Cardiac fibroblast (primary cell): Measurements from ENCODE around the gene HINT2.

Source experiments
- DNase-seq, 2 donors: peaks; one replicate each; pipeline versions ENCODE4 v3.0.0 to v3.0.0-alpha.2; 2010; ENCODE audit warnings: low read depth in 2 of 2
- H3K4me3 ChIP-seq, 2 donors: replicated peaks in 1 of 2; 1 replicate in 1 of 2; 2 replicates in 1 of 2; pipeline ENCODE4 v1.5.1; 2011; ENCODE audit warnings: low read depth in 2 of 2, low read length in 2 of 2, mild to moderate bottlenecking in 2 of 2, moderate library complexity in 1 of 2
- TF ChIP-seq, protein P1 (sequence below): IDR thresholded peaks from one replicate; pipeline ENCODE4 v1.5.1; 2011; ENCODE audit warnings: low read depth, mild to moderate bottlenecking, low read length, inconsistent platforms

The HINT2 gene

DNA sequence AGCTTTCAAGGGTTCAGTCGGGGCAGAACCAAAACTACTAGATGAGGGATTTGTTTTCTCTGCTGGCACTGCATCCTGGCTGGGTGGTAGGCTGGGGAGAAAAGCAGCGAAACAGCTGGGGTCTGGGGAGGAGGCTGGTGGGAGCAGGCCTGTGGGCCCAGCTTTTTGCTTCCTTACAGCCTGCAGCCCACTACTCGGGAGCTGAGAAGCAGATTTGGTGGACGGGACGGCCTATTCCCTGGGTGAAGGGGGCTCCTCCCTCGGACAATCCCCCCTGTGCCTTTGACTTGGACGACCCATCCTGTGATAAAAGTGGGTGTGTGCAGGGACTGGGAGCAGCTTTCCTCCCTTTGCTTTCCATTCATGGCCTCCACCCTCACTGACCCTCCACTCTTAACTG is 14.3 kb downstream of the HINT2 start:
- H3K4me3 ChIP-seq = no peak overlapping the region
- TF ChIP-seq, protein P1, sequence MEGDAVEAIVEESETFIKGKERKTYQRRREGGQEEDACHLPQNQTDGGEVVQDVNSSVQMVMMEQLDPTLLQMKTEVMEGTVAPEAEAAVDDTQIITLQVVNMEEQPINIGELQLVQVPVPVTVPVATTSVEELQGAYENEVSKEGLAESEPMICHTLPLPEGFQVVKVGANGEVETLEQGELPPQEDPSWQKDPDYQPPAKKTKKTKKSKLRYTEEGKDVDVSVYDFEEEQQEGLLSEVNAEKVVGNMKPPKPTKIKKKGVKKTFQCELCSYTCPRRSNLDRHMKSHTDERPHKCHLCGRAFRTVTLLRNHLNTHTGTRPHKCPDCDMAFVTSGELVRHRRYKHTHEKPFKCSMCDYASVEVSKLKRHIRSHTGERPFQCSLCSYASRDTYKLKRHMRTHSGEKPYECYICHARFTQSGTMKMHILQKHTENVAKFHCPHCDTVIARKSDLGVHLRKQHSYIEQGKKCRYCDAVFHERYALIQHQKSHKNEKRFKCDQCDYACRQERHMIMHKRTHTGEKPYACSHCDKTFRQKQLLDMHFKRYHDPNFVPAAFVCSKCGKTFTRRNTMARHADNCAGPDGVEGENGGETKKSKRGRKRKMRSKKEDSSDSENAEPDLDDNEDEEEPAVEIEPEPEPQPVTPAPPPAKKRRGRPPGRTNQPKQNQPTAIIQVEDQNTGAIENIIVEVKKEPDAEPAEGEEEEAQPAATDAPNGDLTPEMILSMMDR = no peak
- no peak for DNase-seq

DNA sequence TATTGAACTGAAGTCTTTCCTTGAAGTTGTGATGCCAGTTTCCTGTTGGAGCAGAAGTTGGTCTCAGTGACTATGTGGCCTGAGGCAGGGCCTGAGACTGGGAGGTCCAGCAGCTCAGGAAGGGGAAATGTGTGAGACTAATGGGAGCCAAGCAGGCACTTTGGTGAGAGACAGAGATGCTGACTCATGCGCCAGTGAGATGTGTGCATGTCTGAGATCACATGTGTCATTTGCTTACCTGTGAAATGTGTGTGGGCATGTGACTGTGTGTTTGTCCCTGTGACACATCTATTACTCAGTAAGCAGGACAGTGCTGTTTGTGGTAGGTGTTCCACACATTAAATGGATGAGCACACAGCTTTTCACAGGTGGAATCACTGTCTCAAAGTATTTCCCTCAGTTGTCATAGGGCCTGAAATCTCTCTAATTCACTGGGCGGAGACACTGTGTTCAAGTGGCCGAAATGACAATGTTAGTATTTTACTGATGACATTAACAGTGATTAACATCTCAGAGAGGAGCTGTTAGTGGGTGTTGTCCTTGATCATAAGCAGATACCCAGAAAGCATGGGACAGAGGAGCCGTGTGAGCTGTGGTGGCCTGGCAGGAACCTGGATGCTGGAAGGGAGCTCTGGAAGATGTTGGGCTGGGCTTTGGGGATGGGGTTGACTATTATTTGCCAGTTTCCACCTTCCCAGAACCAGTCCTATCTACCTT is 16.0 kb downstream of the HINT2 start:
- DNase-seq = peak in 1 of 2 donors; percentile 61
- H3K4me3 ChIP-seq = no peak overlapping the region
- TF ChIP-seq, protein P1 = no peak

DNA sequence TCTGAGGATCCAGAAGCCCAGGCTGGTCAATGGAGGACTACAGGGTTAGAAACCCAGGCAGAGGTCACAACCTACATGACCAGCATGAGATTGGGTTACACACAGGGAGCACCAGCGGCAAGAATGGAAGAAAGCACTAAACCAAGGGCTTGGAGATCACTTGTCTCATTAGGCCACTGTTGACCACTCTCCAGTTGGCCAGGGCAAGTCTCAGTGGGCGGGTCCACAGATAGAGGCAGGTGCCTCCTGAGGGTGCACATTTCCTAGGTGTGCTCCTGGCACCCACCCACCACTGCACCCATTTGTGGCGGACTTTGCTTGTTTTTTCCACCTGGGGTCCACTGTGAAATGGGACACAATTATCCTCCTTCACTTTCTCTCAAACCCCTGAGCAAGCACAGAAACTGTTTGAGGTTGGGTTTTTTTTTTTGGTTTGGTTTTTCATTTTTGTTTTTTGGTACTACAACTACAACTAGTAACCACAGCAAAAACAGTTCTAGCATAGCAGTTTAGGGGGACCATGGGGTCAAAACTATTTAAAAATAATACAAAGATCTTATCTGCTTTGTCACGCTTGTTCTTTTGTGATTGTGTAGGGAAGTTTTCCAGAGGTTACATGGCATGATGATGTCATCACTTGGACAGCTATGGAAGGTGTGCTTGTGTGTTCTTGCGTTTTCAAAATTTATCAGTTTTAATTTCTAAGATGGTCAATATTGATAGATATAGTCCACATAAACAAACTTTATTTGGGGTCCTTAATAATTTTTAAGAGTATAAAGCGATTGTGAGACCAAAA is 17.3 kb downstream of the HINT2 start:
- H3K4me3 ChIP-seq = no peak overlapping the region
- TF ChIP-seq, protein P1 = no peak
- no peak for DNase-seq

DNA sequence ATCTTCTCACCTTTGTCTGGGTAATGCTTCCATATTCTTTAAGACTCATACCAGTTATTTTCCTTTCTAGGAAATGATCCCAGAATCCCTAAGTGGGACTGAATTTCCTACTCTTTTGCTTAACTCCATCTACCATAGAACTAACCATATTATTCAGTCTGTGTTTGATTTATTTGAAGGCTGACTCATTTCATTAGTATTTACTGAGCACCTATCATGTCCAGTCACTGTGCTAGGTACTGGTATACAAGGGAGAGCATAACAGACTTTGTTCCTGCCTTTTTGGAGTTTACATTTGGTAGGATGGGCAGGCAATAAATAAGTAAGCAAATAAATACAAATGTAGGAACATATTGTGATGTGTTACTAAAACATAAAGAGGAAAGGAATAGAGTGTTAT is 19.1 kb downstream of the HINT2 start:
- TF ChIP-seq, protein P1 = no peak
- no peak for DNase-seq

DNA sequence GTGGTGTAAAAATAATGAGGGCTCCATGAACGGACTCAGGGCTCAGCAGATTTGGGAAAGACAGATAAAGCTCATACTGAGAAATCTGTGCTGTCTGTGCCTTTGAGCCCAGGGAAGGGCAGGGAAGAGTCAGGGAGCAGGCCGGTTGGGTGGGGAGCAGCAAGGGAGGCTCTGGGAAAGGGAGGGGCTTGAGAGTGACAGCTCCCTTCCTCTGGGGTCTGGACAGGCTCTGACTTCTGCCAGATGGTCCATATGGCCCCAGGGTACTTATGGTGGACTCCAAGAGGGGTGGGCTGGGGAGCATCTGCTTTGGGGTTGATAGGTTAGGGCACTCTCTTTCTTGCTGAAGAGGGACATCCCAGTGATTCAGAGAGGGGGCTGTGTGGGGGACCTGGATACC is 21.4 kb downstream of the HINT2 start:
- DNase-seq = no peak
- H3K4me3 ChIP-seq = no peak overlapping the region
- TF ChIP-seq, protein P1 = no peak

More for the DNA sequence above, 19.1 kb downstream of the HINT2 start:
- no peak overlapping the region for H3K4me3 ChIP-seq

DNA sequence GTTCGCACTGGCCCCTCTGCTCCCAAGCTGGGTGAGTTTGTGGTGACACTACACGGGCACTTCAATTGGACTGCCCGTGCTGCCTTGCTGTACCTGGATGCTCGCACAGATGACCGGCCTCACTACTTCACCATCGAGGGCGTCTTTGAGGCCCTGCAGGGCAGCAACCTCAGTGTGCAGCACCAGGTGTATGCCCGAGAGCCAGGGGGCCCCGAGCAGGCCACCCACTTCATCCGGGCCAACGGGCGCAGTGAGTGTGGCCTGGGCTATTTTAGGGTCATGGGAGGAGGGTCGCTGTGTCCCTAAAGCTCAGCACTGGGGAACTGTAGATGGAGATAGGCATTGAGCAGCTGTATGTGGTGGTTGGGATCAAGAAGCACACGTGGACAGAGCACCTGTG is 22.0 kb downstream of the HINT2 start:
- H3K4me3 ChIP-seq = peak overlapping the region in 1 of 2 donors; percentile 9
- no peak for DNase-seq
- TF ChIP-seq, protein P1 = no peak
